GM23338 (cell line): ENCODE measurements around the gene APOL5.

Experiments used
- CREB1 ChIP-seq: fragments of 250-450 bp; sonication (Bioruptor Pico); IDR thresholded peaks from 2 replicates; pipeline ENCODE4 v1.5.0; 2020; ENCODE audit warnings: low read depth, mild to moderate bottlenecking, moderate library complexity
- EZH2 ChIP-seq: fragments of 200-600 bp; sonication (generic); IDR thresholded peaks from one replicate; pipeline ENCODE4 v1.8.0; 2017; ENCODE audit warnings: antibody characterized with exemption, mild to moderate bottlenecking, low read depth; ENCODE audit not compliant: unreplicated experiment
- EZH2phosphoT487 ChIP-seq: fragments of 200-600 bp; sonication (generic); IDR thresholded peaks from one replicate; pipeline ENCODE4 v1.8.1; 2018; ENCODE audit warnings: antibody characterized with exemption; ENCODE audit not compliant: unreplicated experiment
- JUNB ChIP-seq: IDR thresholded peaks from one replicate; pipeline ENCODE4 v1.6.1; 2016; ENCODE audit warnings: antibody characterized with exemption; ENCODE audit not compliant: unreplicated experiment
- NANOG ChIP-seq: IDR thresholded peaks from 2 replicates; pipeline ENCODE4 v1.6.1; 2016; ENCODE audit warnings: antibody characterized with exemption, borderline replicate concordance
- POLR2AphosphoS5 ChIP-seq: IDR thresholded peaks from 2 replicates; pipeline ENCODE4 v1.6.1; 2016; ENCODE audit warnings: antibody characterized with exemption, low read depth
- STAT1 ChIP-seq: IDR thresholded peaks from one replicate; pipeline ENCODE4 v1.6.1; 2016; ENCODE audit warnings: antibody characterized with exemption; ENCODE audit not compliant: unreplicated experiment
- ZNF114 ChIP-seq: fragments of 250-450 bp; sonication (Bioruptor Pico); IDR thresholded peaks from 2 replicates; pipeline ENCODE4 v1.5.0; 2020; ENCODE audit warnings: mild to moderate bottlenecking, moderate library complexity
- ZNF331 ChIP-seq: fragments of 250-450 bp; sonication (Bioruptor Pico); IDR thresholded peaks from 2 replicates; pipeline ENCODE4 v1.5.0; 2020; ENCODE audit warnings: low read depth, mild to moderate bottlenecking, moderate library complexity
- TF ChIP-seq, protein P1 (sequence below), 2 experiments: fragments of 200-600 bp in 1 of 2; sonication (generic) in 1 of 2; conservative IDR thresholded peaks; 2 replicates each; pipeline versions ENCODE4 v1.5.1 to v1.6.1; 2016 to 2017; ENCODE audit warnings: antibody characterized with exemption in 2 of 2, low read depth in 2 of 2, mild to moderate bottlenecking in 2 of 2, moderate library complexity in 1 of 2
- TF ChIP-seq, protein P2 (sequence below): IDR thresholded peaks from one replicate; pipeline ENCODE4 v1.6.1; 2018; ENCODE audit warnings: antibody characterized with exemption; ENCODE audit not compliant: unreplicated experiment
- TF ChIP-seq, protein P3 (sequence below): IDR thresholded peaks from 2 replicates; pipeline ENCODE4 v1.6.1; 2016; ENCODE audit warnings: antibody characterized with exemption
- TF ChIP-seq, protein P4 (sequence below): fragments of 250-450 bp; sonication (Bioruptor Pico); IDR thresholded peaks from 2 replicates; pipeline ENCODE4 v1.5.0; 2020; ENCODE audit warnings: mild to moderate bottlenecking, moderate library complexity

DNA sequence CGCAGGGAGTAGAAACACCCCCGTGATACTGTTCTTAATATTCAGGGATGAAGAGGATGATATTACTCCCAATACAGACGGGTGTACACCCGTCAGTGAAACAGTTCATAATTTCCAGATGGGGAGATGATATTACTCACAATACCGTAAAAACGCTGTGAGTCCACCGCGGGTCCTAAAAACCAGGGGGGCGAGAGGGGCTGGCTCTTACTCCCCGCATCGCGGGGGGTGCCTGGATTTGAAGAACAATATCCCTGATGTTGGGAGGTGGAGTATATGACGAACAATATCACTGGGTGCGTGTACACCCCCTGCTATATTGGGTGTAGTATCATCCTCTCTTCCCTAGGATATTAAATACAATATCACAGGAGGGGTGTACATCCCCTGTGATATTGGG lies 20.5 kb upstream of the APOL5 start:
- TF ChIP-seq, protein P1, sequence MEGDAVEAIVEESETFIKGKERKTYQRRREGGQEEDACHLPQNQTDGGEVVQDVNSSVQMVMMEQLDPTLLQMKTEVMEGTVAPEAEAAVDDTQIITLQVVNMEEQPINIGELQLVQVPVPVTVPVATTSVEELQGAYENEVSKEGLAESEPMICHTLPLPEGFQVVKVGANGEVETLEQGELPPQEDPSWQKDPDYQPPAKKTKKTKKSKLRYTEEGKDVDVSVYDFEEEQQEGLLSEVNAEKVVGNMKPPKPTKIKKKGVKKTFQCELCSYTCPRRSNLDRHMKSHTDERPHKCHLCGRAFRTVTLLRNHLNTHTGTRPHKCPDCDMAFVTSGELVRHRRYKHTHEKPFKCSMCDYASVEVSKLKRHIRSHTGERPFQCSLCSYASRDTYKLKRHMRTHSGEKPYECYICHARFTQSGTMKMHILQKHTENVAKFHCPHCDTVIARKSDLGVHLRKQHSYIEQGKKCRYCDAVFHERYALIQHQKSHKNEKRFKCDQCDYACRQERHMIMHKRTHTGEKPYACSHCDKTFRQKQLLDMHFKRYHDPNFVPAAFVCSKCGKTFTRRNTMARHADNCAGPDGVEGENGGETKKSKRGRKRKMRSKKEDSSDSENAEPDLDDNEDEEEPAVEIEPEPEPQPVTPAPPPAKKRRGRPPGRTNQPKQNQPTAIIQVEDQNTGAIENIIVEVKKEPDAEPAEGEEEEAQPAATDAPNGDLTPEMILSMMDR (conservative IDR thresholded peaks at IDR 0.05; ENCODE audit: low read depth in 2 of 2), result no peak
- TF ChIP-seq POLR2AphosphoS5 (no peak), EZH2phosphoT487 (no peak), EZH2 (no peak), JUNB (no peak), ZNF331 (CRISPR knock-in tag) (no peak), NANOG (no peak), CREB1 (no peak), ZNF114 (CRISPR knock-in tag) (no peak), STAT1 (no peak)
- TF ChIP-seq, protein P2, sequence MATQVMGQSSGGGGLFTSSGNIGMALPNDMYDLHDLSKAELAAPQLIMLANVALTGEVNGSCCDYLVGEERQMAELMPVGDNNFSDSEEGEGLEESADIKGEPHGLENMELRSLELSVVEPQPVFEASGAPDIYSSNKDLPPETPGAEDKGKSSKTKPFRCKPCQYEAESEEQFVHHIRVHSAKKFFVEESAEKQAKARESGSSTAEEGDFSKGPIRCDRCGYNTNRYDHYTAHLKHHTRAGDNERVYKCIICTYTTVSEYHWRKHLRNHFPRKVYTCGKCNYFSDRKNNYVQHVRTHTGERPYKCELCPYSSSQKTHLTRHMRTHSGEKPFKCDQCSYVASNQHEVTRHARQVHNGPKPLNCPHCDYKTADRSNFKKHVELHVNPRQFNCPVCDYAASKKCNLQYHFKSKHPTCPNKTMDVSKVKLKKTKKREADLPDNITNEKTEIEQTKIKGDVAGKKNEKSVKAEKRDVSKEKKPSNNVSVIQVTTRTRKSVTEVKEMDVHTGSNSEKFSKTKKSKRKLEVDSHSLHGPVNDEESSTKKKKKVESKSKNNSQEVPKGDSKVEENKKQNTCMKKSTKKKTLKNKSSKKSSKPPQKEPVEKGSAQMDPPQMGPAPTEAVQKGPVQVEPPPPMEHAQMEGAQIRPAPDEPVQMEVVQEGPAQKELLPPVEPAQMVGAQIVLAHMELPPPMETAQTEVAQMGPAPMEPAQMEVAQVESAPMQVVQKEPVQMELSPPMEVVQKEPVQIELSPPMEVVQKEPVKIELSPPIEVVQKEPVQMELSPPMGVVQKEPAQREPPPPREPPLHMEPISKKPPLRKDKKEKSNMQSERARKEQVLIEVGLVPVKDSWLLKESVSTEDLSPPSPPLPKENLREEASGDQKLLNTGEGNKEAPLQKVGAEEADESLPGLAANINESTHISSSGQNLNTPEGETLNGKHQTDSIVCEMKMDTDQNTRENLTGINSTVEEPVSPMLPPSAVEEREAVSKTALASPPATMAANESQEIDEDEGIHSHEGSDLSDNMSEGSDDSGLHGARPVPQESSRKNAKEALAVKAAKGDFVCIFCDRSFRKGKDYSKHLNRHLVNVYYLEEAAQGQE, result no peak
- TF ChIP-seq, protein P3, sequence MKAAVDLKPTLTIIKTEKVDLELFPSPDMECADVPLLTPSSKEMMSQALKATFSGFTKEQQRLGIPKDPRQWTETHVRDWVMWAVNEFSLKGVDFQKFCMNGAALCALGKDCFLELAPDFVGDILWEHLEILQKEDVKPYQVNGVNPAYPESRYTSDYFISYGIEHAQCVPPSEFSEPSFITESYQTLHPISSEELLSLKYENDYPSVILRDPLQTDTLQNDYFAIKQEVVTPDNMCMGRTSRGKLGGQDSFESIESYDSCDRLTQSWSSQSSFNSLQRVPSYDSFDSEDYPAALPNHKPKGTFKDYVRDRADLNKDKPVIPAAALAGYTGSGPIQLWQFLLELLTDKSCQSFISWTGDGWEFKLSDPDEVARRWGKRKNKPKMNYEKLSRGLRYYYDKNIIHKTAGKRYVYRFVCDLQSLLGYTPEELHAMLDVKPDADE, result no peak
- TF ChIP-seq, protein P4, sequence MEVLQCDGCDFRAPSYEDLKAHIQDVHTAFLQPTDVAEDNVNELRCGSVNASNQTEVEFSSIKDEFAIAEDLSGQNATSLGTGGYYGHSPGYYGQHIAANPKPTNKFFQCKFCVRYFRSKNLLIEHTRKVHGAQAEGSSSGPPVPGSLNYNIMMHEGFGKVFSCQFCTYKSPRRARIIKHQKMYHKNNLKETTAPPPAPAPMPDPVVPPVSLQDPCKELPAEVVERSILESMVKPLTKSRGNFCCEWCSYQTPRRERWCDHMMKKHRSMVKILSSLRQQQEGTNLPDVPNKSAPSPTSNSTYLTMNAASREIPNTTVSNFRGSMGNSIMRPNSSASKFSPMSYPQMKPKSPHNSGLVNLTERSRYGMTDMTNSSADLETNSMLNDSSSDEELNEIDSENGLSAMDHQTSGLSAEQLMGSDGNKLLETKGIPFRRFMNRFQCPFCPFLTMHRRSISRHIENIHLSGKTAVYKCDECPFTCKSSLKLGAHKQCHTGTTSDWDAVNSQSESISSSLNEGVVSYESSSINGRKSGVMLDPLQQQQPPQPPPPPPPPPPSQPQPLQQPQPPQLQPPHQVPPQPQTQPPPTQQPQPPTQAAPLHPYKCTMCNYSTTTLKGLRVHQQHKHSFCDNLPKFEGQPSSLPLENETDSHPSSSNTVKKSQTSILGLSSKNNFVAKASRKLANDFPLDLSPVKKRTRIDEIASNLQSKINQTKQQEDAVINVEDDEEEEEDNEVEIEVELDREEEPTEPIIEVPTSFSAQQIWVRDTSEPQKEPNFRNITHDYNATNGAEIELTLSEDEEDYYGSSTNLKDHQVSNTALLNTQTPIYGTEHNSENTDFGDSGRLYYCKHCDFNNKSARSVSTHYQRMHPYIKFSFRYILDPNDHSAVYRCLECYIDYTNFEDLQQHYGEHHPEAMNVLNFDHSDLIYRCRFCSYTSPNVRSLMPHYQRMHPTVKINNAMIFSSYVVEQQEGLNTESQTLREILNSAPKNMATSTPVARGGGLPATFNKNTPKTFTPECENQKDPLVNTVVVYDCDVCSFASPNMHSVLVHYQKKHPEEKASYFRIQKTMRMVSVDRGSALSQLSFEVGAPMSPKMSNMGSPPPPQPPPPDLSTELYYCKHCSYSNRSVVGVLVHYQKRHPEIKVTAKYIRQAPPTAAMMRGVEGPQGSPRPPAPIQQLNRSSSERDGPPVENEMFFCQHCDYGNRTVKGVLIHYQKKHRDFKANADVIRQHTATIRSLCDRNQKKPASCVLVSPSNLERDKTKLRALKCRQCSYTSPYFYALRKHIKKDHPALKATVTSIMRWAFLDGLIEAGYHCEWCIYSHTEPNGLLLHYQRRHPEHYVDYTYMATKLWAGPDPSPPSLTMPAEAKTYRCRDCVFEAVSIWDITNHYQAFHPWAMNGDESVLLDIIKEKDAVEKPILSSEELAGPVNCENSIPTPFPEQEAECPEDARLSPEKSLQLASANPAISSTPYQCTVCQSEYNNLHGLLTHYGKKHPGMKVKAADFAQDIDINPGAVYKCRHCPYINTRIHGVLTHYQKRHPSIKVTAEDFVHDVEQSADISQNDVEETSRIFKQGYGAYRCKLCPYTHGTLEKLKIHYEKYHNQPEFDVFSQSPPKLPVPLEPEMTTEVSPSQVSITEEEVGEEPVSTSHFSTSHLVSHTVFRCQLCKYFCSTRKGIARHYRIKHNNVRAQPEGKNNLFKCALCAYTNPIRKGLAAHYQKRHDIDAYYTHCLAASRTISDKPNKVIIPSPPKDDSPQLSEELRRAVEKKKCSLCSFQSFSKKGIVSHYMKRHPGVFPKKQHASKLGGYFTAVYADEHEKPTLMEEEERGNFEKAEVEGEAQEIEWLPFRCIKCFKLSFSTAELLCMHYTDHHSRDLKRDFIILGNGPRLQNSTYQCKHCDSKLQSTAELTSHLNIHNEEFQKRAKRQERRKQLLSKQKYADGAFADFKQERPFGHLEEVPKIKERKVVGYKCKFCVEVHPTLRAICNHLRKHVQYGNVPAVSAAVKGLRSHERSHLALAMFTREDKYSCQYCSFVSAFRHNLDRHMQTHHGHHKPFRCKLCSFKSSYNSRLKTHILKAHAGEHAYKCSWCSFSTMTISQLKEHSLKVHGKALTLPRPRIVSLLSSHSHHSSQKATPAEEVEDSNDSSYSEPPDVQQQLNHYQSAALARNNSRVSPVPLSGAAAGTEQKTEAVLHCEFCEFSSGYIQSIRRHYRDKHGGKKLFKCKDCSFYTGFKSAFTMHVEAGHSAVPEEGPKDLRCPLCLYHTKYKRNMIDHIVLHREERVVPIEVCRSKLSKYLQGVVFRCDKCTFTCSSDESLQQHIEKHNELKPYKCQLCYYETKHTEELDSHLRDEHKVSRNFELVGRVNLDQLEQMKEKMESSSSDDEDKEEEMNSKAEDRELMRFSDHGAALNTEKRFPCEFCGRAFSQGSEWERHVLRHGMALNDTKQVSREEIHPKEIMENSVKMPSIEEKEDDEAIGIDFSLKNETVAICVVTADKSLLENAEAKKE (CRISPR knock-in tag), result no peak
